ENCODE results near the gene KIF3B. TPM values are rescaled to one million over a fixed set of nuclear protein-coding genes. Genes with fewer than 3 reads are reported as not detected.

Gene KIF3B
- total RNA-seq, 1 experiment from 2014 or later, result 20.0 TPM

DNA sequence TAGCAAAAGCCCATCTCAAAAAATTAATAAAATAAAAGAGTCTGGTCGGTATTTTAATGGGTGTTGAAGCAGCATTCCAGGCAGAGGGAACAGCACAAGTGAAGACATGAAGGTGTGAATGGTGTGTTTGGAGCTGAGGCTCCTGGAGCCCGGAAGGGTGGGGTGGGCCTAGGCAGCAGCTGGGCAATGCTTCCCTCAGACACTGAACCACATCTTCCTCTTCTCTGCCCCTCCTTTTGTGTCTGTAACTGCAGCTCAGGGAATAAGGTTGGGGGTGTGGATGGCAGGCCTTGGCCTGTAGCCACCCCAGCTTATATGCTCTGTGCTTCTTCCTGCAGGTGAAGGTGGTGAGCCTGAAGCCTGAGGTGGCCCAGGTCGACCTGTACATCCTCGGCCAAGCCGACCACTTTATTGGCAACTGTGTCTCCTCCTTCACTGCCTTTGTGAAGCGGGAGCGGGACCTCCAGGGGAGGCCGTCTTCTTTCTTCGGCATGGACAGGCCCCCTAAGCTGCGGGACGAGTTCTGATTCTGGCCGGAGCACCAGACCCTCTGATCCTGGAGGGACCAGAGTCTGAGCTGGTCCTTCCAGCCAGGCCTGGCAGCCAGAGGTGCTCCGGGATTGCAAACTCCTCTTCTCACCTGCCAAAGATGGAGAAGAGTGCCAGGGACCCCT is 43.2 kb upstream of the KIF3B start:
- Histone ChIP-seq H3K4me2 (ENCODE audit: low read length) (no peak overlapping the region), H2AFZ (ENCODE audit: low read length) (no peak overlapping the region), H3K27me3 (ENCODE audit: low read length) (no peaks in the 10 kb centered on the region), H3K9ac (ENCODE audit: low read length) (no peak overlapping the region), H3K4me3 (ENCODE audit: low read length) (no peak overlapping the region), H3K79me2 (ENCODE audit: low read length) (no peaks in the 10 kb centered on the region), H3K4me1 (ENCODE audit: insufficient read depth, low read length) (no peaks in the 10 kb centered on the region), H4K20me1 (ENCODE audit: low read length) (no peaks in the 10 kb centered on the region), H3K36me3 (ENCODE audit: low read depth, low read length) (peaks cover 42% of the 10 kb centered on the region), H3K27ac (ENCODE audit: low read length) (no peak overlapping the region), H3K9me3 (ENCODE audit: low read length) (no peaks in the 10 kb centered on the region), H3F3A (ENCODE audit: low read length, unreplicated experiment) (no peaks in the 10 kb centered on the region), H3K9me2 (replicated peaks; ENCODE audit: low read length) (no peaks in the 10 kb centered on the region)
- ATAC-seq (no peak), DNase-seq (no peak)
- intact Hi-C loops (cut with micrococcal nuclease), result no loop called here
- ChIA-PET POLR2A (ENCODE audit: unreplicated experiment) (no interaction called here), CTCF (no interaction called here)
- TF ChIP-seq EZH2 (IDR thresholded peaks at IDR 0.05; ENCODE audit: low read length, unreplicated experiment) (no peak), EZH2phosphoT487 (IDR thresholded peaks at IDR 0.05; ENCODE audit: borderline replicate concordance, low read length) (no peak)
- TF ChIP-seq, protein P1, sequence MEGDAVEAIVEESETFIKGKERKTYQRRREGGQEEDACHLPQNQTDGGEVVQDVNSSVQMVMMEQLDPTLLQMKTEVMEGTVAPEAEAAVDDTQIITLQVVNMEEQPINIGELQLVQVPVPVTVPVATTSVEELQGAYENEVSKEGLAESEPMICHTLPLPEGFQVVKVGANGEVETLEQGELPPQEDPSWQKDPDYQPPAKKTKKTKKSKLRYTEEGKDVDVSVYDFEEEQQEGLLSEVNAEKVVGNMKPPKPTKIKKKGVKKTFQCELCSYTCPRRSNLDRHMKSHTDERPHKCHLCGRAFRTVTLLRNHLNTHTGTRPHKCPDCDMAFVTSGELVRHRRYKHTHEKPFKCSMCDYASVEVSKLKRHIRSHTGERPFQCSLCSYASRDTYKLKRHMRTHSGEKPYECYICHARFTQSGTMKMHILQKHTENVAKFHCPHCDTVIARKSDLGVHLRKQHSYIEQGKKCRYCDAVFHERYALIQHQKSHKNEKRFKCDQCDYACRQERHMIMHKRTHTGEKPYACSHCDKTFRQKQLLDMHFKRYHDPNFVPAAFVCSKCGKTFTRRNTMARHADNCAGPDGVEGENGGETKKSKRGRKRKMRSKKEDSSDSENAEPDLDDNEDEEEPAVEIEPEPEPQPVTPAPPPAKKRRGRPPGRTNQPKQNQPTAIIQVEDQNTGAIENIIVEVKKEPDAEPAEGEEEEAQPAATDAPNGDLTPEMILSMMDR (conservative IDR thresholded peaks at IDR 0.05; ENCODE audit: low read depth, low read length), result no peak
- BruUV-seq (replicated peaks), result no TSS peak

DNA sequence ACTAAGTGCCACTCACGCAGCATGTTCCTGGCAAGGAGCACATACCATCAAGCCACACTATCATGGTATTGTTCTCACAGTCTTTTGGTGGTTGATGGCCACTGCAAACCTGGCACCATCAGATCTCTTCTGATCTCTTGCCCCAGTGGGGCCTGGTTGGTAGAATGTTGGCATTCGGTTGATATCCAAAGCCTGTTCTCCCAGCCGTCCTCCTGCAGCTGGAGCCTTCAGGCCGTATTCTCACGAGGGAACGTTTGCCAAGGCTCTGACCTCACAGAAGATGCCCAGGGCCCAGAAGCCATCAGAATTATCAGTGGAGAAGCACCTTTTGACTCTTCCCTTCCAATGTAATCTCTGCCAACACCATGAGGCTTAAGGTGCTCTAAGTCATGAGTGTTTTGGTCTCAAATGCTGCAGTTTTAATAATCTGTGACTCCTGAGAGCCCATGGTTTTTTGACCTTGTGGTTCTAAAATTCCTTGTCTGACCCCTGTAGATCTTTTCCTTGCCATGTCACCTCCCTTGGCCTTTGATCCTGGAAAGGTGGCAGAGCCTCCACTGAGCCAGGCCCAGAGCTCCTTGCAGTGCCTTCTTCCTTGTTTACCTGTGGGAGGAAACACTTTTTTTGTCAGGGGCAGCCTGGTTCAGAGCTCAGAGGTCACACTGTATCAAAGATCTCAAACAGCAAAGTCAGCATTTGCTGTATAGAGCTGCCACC is 42.0 kb upstream of the KIF3B start:
- Histone ChIP-seq H3K9me3 (ENCODE audit: low read length) (no peaks in the 10 kb centered on the region), H3K9ac (ENCODE audit: low read length) (no peak overlapping the region), H3K27me3 (ENCODE audit: low read length) (no peaks in the 10 kb centered on the region), H3K4me1 (ENCODE audit: insufficient read depth, low read length) (peaks cover 11% of the 10 kb centered on the region), H3K36me3 (ENCODE audit: low read depth, low read length) (peaks cover 38% of the 10 kb centered on the region), H3K4me2 (ENCODE audit: low read length) (no peak overlapping the region), H3K9me2 (replicated peaks; ENCODE audit: low read length) (no peaks in the 10 kb centered on the region), H4K20me1 (ENCODE audit: low read length) (no peaks in the 10 kb centered on the region), H3K4me3 (ENCODE audit: low read length) (no peak overlapping the region), H3K79me2 (ENCODE audit: low read length) (no peaks in the 10 kb centered on the region), H3K27ac (ENCODE audit: low read length) (no peak overlapping the region), H3F3A (ENCODE audit: low read length, unreplicated experiment) (no peaks in the 10 kb centered on the region), H2AFZ (ENCODE audit: low read length) (no peak overlapping the region)
- TF ChIP-seq EZH2phosphoT487 (IDR thresholded peaks at IDR 0.05; ENCODE audit: borderline replicate concordance, low read length), result no peak
- TF ChIP-seq, protein P1 (conservative IDR thresholded peaks at IDR 0.05; ENCODE audit: low read depth, low read length), result no peak
- TF ChIP-seq EZH2 (IDR thresholded peaks at IDR 0.05; ENCODE audit: low read length, unreplicated experiment), result no peak
- DNase-seq (no peak), ATAC-seq (no peak)
- no TSS peak for BruUV-seq (replicated peaks)
- ChIA-PET CTCF (no interaction called here), POLR2A (ENCODE audit: unreplicated experiment) (interaction anchor here (0.6 kb wide), 1 partner anchor 34 kb away, joined by 3 read pairs; no protein-coding TSS in a partner anchor)
- intact Hi-C loops (cut with micrococcal nuclease), result no loop called here

DNA sequence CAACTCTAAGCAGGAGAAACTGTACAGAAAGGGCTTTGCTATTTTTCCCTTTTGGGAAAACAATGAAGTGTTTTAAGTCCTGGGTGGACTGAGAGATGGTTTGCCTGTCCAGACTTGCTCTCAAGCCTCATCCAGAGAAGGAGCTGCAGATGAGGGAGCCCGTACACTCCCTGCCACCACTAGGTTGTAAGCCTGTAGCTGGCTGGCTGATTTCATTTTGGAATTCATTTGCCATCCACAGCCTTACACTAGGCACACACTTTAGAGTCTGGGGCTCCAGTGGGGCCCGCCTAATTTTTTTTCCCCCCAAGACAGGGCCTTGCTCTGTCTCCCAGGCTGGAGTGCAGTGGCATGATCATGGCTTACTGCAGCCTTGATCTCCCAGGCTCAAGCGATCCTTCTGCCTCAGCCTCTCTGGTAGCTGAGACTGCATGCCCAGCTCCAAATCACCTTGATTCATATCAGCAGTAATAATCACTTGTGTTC is 41.4 kb upstream of the KIF3B start:
- H2AFZ ChIP-seq (ENCODE audit: low read length), result no peak overlapping the region
- no peak for DNase-seq
- TF ChIP-seq, protein P1 (conservative IDR thresholded peaks at IDR 0.05; ENCODE audit: low read depth, low read length), result no peak
- TF ChIP-seq EZH2phosphoT487 (IDR thresholded peaks at IDR 0.05; ENCODE audit: borderline replicate concordance, low read length), result no peak
- no peak for TF ChIP-seq EZH2 (IDR thresholded peaks at IDR 0.05; ENCODE audit: low read length, unreplicated experiment)
- H3K4me2 ChIP-seq (ENCODE audit: low read length), result no peak overlapping the region
- no peaks in the 10 kb centered on the region for H3F3A ChIP-seq (ENCODE audit: low read length, unreplicated experiment)
- peaks cover 12% of the 10 kb centered on the region for H3K4me1 ChIP-seq (ENCODE audit: insufficient read depth, low read length)
- CTCF ChIA-PET, result no interaction called here
- intact Hi-C loops (cut with micrococcal nuclease), result no loop called here
- no peak overlapping the region for H3K9ac ChIP-seq (ENCODE audit: low read length)
- H3K4me3 ChIP-seq (ENCODE audit: low read length), result no peak overlapping the region
- H3K27ac ChIP-seq (ENCODE audit: low read length), result no peak overlapping the region
- POLR2A ChIA-PET (ENCODE audit: unreplicated experiment), result interaction anchor here (0.6 kb wide), 1 partner anchor 33 kb away, joined by 3 read pairs; no protein-coding TSS in a partner anchor
- H3K27me3 ChIP-seq (ENCODE audit: low read length), result no peaks in the 10 kb centered on the region
- H3K79me2 ChIP-seq (ENCODE audit: low read length), result no peaks in the 10 kb centered on the region
- no peaks in the 10 kb centered on the region for H4K20me1 ChIP-seq (ENCODE audit: low read length)
- H3K9me2 ChIP-seq (replicated peaks; ENCODE audit: low read length), result no peaks in the 10 kb centered on the region
- no TSS peak for BruUV-seq (replicated peaks)
- no peak for ATAC-seq
- no peaks in the 10 kb centered on the region for H3K9me3 ChIP-seq (ENCODE audit: low read length)
- peaks cover 38% of the 10 kb centered on the region for H3K36me3 ChIP-seq (ENCODE audit: low read depth, low read length)
